ENCODE results near the gene PLCB3.
"Not testable (repeated sequence)": the region's sequence is repeated elsewhere in the genome, so short reads cannot be mapped to it uniquely, and the experiment has no call there.

PLCB3 gene

DNA sequence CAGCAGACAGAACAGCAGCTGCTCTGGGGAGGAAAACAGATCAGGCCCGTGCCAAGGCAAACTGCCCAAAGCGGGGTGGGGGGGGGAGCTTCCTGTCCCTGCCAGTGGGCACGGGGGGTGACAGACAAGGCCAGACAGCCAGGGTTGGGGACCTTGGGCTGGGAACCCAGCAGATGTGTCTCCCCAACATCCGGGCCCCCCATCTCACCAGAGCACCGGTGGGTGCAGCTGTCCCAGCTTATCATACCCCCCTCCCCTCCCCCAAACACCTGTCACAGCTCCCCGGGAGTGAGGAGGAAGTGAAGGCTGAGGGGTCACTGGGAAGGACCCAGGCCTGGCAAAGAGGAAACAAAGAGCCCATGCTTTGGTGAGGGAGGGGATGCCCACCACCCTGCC is 5.9 kb upstream of the PLCB3 start:
- H3K27ac ChIP-seq (ENCODE audit: low read depth, low read length) = peak overlapping the region; percentile 90
- H3K9ac ChIP-seq (ENCODE audit: low read length) = peak overlapping the region; percentile 89
- no peaks in the 10 kb centered on the region for H3K9me2 ChIP-seq (replicated peaks; ENCODE audit: insufficient read depth, low read length)
- H3K4me3 ChIP-seq (ENCODE audit: insufficient read depth, low read length, poor library complexity, severe bottlenecking) = peak overlapping the region; percentile 97
- peak overlapping the region; percentile 82 for H3K4me2 ChIP-seq (ENCODE audit: low read depth, low read length, poor library complexity, severe bottlenecking)
- H2AFZ ChIP-seq (ENCODE audit: low read depth, low read length, severe bottlenecking) = no peak overlapping the region
- peaks cover 22% of the 10 kb centered on the region for H3K79me2 ChIP-seq (ENCODE audit: insufficient read depth, low read length)
- TF ChIP-seq, protein P1, sequence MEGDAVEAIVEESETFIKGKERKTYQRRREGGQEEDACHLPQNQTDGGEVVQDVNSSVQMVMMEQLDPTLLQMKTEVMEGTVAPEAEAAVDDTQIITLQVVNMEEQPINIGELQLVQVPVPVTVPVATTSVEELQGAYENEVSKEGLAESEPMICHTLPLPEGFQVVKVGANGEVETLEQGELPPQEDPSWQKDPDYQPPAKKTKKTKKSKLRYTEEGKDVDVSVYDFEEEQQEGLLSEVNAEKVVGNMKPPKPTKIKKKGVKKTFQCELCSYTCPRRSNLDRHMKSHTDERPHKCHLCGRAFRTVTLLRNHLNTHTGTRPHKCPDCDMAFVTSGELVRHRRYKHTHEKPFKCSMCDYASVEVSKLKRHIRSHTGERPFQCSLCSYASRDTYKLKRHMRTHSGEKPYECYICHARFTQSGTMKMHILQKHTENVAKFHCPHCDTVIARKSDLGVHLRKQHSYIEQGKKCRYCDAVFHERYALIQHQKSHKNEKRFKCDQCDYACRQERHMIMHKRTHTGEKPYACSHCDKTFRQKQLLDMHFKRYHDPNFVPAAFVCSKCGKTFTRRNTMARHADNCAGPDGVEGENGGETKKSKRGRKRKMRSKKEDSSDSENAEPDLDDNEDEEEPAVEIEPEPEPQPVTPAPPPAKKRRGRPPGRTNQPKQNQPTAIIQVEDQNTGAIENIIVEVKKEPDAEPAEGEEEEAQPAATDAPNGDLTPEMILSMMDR (IDR thresholded peaks at IDR 0.05; ENCODE audit: insufficient read depth, low read length, poor library complexity, severe bottlenecking) = no peak
- TF ChIP-seq EZH2phosphoT487 (conservative IDR thresholded peaks at IDR 0.05; ENCODE audit: low read length) = no peak
- H3K9me3 ChIP-seq (ENCODE audit: insufficient read depth, low read length) = no peaks in the 10 kb centered on the region
- H3F3A ChIP-seq (ENCODE audit: insufficient read depth) = peaks cover 44% of the 10 kb centered on the region
- H3K36me3 ChIP-seq (ENCODE audit: low read length) = no peaks in the 10 kb centered on the region
- H3K27me3 ChIP-seq (ENCODE audit: low read length) = no peaks in the 10 kb centered on the region
- no peaks in the 10 kb centered on the region for H4K20me1 ChIP-seq (ENCODE audit: low read depth, low read length)

DNA sequence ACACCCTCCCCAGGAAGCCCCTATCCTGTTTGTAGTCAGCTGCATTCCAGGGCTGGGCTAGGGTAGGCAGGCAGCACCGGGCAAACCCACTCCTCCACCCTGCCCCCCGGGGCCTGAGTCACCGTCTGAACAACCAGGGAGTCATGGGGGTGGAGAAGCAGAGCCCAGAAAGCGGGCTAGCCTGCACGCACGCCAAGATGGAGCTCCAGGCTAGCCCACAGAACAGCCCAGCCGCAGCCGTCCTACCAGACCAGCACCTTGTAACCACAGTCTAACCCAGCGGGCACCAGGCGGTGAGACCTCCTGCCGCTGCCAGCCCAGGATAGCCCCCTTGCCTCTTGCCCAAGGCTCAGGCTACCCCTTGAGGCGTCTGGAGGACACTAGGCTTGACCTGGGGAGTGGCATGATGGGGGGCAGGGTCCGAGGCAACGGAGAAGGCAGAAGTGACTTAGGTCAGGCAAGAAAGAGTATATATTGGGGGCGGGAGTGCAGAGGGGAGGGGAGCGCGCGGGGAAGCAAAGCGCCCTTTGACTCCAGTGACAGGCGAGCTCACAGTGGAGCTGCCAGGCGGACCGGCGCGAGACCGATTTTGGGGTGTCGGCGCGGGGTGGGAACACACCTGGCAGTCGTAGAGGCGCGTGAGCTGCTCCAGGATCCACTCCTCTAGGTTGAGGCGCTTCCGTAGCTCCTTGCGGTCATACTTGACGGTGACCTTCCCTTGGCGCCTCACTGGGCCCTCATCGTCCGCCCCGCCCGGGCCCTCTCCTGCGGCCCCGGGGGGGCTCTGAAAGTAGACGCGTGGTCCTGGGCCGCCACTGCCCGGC is 5.3 kb upstream of the PLCB3 start:
- TF ChIP-seq, protein P1 (IDR thresholded peaks at IDR 0.05; ENCODE audit: insufficient read depth, low read length, poor library complexity, severe bottlenecking) = no peak
- TF ChIP-seq EZH2phosphoT487 (conservative IDR thresholded peaks at IDR 0.05; ENCODE audit: low read length) = no peak
- Histone ChIP-seq H3K9ac (ENCODE audit: low read length) (peak overlapping the region; percentile 89), H4K20me1 (ENCODE audit: low read depth, low read length) (no peaks in the 10 kb centered on the region), H3K4me3 (ENCODE audit: insufficient read depth, low read length, poor library complexity, severe bottlenecking) (peak overlapping the region; percentile 97), H3K9me3 (ENCODE audit: insufficient read depth, low read length) (no peaks in the 10 kb centered on the region), H3K27ac (ENCODE audit: low read depth, low read length) (peak overlapping the region; percentile 90), H3K79me2 (ENCODE audit: insufficient read depth, low read length) (peaks cover 22% of the 10 kb centered on the region), H2AFZ (ENCODE audit: low read depth, low read length, severe bottlenecking) (no peak overlapping the region), H3K4me2 (ENCODE audit: low read depth, low read length, poor library complexity, severe bottlenecking) (peak overlapping the region; percentile 82), H3K36me3 (ENCODE audit: low read length) (no peaks in the 10 kb centered on the region), H3K27me3 (ENCODE audit: low read length) (no peaks in the 10 kb centered on the region), H3F3A (ENCODE audit: insufficient read depth) (peaks cover 41% of the 10 kb centered on the region), H3K9me2 (replicated peaks; ENCODE audit: insufficient read depth, low read length) (no peaks in the 10 kb centered on the region)

DNA sequence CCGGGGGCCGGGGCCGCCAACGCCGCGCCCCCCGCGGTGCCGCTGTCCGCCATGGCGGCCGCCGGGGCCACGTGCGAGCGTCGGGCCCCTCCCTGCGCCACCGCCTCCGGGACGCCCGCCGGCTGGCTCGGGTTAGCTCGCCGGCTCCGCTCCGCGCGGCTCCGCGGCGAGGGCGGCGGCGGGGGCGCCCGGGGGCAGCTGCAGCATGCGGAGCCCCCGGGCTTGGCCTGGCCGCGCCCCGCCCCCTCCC is 4.8 kb upstream of the PLCB3 start:
- H3F3A ChIP-seq (ENCODE audit: insufficient read depth) = peaks cover 41% of the 10 kb centered on the region
- not testable (repeated sequence) for H2AFZ ChIP-seq (ENCODE audit: low read depth, low read length, severe bottlenecking); H3K9me3 ChIP-seq (ENCODE audit: insufficient read depth, low read length); H3K4me2 ChIP-seq (ENCODE audit: low read depth, low read length, poor library complexity, severe bottlenecking); H4K20me1 ChIP-seq (ENCODE audit: low read depth, low read length); H3K27me3 ChIP-seq (ENCODE audit: low read length); H3K9me2 ChIP-seq (replicated peaks; ENCODE audit: insufficient read depth, low read length); H3K36me3 ChIP-seq (ENCODE audit: low read length)
- peaks cover 22% of the 10 kb centered on the region for H3K79me2 ChIP-seq (ENCODE audit: insufficient read depth, low read length)
- peak overlapping the region; percentile 90; the same call in 1 of the 2 replicates for H3K27ac ChIP-seq (ENCODE audit: low read depth, low read length)
- peak overlapping the region; percentile 97 for H3K4me3 ChIP-seq (ENCODE audit: insufficient read depth, low read length, poor library complexity, severe bottlenecking)
- peak overlapping the region; percentile 89 for H3K9ac ChIP-seq (ENCODE audit: low read length)

DNA sequence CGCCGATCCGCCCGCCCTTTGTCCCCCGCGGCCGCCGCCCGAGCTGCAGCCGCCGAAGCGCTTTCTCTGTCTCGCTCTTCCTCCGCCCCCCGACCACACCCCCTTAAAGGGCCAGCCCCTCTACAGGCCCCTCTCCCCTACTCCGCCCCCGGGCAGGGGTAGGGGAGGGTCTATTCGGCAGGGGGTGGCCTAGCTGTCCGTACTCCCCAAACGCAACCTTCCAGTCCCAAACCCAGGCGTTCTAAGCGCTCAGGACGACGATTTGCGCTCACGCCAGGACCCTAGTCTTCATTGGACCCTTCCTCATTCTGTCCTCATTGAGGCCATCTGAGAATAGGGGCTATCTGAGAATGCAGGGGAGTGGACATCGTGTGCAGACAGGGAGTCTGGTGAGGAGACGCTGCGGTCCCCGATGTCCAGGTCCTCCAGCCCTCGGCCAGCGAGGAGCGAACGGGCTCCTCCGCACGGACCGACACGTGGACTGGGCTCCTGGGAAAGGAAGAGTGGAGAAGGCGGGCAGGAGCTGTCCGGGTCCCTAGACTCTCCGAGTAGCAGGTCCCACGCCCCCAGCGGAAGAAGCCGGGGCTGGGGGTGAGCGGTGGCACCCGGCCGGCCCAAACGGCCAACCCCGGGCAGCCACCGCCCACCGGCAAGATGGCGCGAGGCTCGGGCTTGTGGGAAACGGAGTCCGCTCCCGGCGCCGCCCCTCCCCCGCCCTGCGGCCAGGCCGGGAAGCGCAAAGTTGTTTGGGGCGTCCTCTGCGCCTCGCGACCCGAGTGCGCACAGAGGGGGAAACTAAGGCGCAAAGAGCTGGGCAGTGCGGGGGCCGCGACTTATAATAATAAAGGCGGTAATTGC is 4.2 kb upstream of the PLCB3 start, which contains the start of gene PPP1R14B:
Gene PPP1R14B (minus strand): TSS at position 73 of the 858 bp plus-strand sequence. CDS start 270 bp downstream, outside the sequence.
- Histone ChIP-seq H3K9ac (ENCODE audit: low read length) (peak within 1 kb of the TSS; percentile 89), H3K9me3 (ENCODE audit: insufficient read depth, low read length) (no peaks in the 10 kb centered on the region), H4K20me1 (ENCODE audit: low read depth, low read length) (no peaks in the 10 kb centered on the region), H3K4me2 (ENCODE audit: low read depth, low read length, poor library complexity, severe bottlenecking) (peak within 1 kb of the TSS; percentile 82), H3K27ac (ENCODE audit: low read depth, low read length) (peak within 1 kb of the TSS; percentile 90), H3K9me2 (replicated peaks; ENCODE audit: insufficient read depth, low read length) (no peaks in the 10 kb centered on the region), H3F3A (ENCODE audit: insufficient read depth) (peaks cover 41% of the 10 kb centered on the region), H3K4me3 (ENCODE audit: insufficient read depth, low read length, poor library complexity, severe bottlenecking) (peak within 1 kb of the TSS; percentile 97), H3K36me3 (ENCODE audit: low read length) (no peaks in the 10 kb centered on the region), H3K27me3 (ENCODE audit: low read length) (no peaks in the 10 kb centered on the region), H2AFZ (ENCODE audit: low read depth, low read length, severe bottlenecking) (peak within 1 kb of the TSS; percentile 88), H3K79me2 (ENCODE audit: insufficient read depth, low read length) (peaks cover 22% of the 10 kb centered on the region)
- TF ChIP-seq, protein P1 (IDR thresholded peaks at IDR 0.05; ENCODE audit: insufficient read depth, low read length, poor library complexity, severe bottlenecking) = no peak
- TF ChIP-seq EZH2phosphoT487 (conservative IDR thresholded peaks at IDR 0.05; ENCODE audit: low read length) = no peak
